Spleen (tissue), 11 donors: Measurements from ENCODE around the gene PSMA3. TPM values are rescaled to one million over a fixed set of nuclear protein-coding genes. Genes with fewer than 3 reads are reported as not detected.

Experiments
- DNase-seq: peaks from one replicate; pipeline ENCODE4 v3.0.0-alpha.2; 2020
- H3K27ac ChIP-seq, 8 donors: fragments of 200-600 bp; sonication (generic) in 7 of 8; 1 replicate in 4 of 8; 2 replicates in 4 of 8; pipeline versions ENCODE4 v1.5.0 to v1.8.0; 2016 to 2021; ENCODE audit warnings: inconsistent platforms in 4 of 8, mild to moderate bottlenecking in 4 of 8, moderate library complexity in 1 of 8
- H3K27me3 ChIP-seq, 7 donors: fragments of 200-600 bp; sonication (generic) in 6 of 7; replicated peaks in 1 of 7; 1 replicate in 4 of 7; 2 replicates in 3 of 7; pipeline versions ENCODE4 v1.5.0 to v1.8.0; 2016 to 2021; ENCODE audit warnings: inconsistent platforms in 3 of 7, mild to moderate bottlenecking in 1 of 7
- H3K36me3 ChIP-seq, 6 donors: fragments of 200-600 bp; sonication (generic) in 5 of 6; 1 replicate in 4 of 6; 2 replicates in 2 of 6; pipeline versions ENCODE4 v1.5.0 to v1.8.0; 2016 to 2021; ENCODE audit warnings: inconsistent platforms in 2 of 6
- H3K4me1 ChIP-seq, 6 donors: fragments of 200-600 bp; sonication (generic) in 5 of 6; 1 replicate in 3 of 6; 2 replicates in 3 of 6; pipeline versions ENCODE4 v1.5.0 to v1.8.0; 2016 to 2021; ENCODE audit warnings: inconsistent platforms in 3 of 6
- H3K4me3 ChIP-seq, 8 donors: fragments of 200-600 bp; sonication (generic) in 7 of 8; 1 replicate in 4 of 8; 2 replicates in 4 of 8; pipeline versions ENCODE4 v1.5.0 to v1.8.0; 2016 to 2021; ENCODE audit warnings: inconsistent platforms in 4 of 8, mild to moderate bottlenecking in 4 of 8, moderate library complexity in 2 of 8
- H3K9me3 ChIP-seq, 8 donors: fragments of 200-600 bp; sonication (generic) in 7 of 8; 1 replicate in 4 of 8; 2 replicates in 4 of 8; pipeline versions ENCODE4 v1.5.0 to v1.8.0; 2016 to 2021; ENCODE audit warnings: inconsistent platforms in 4 of 8
- POLR2A ChIP-seq, 3 donors: fragments of 450-650 bp; IDR thresholded peaks; one replicate each; pipeline ENCODE4 v1.5.1; 2017; ENCODE audit warnings: antibody characterized with exemption in 3 of 3, mild to moderate bottlenecking in 1 of 3
- POLR2AphosphoS5 ChIP-seq, 3 donors: sonication (generic); formaldehyde crosslinking; IDR thresholded peaks; one replicate each; pipeline ENCODE4 v1.5.1; 2017; ENCODE audit warnings: antibody characterized with exemption in 3 of 3
- WGBS, 5 donors: extraction: QIAGEN DNeasy Blood & Tissue Kit in 3 of 5; methylation state at CpG; one replicate each; pipeline versions ENCODE4 v1.1.5 to v1.1.7; 2013 to 2018; 5-methylcytosine and 5-hydroxymethylcytosine counted together
- intact Hi-C: fragments of 100-400 bp; cut with DNase I; formaldehyde crosslinking; loops from one replicate; pipeline ENCODE4 v1.15.0; 2023; ENCODE audit warnings: low total_unique reads
- polyA plus RNA-seq, 3 donors: library from polyadenylated mRNA; stranded (reverse); fragments of 200-250 nt; gene quantifications; one replicate each; pipeline ENCODE4 v1.2.1, GENCODE V29; 2013
- total RNA-seq, 7 donors: library from RNA; depleted of rRNA in 3 of 7; stranded (reverse); fragments of >200 nt in 3 of 7; fragmentation: NEBNext Ultra II Directional in 4 of 7; extraction: Animal tissue kit (Norgen Biotek cat#: 25700) in 4 of 7; gene quantifications; one replicate each; pipeline versions ENCODE4 v1.1.0 to v1.2.1, GENCODE V29; 2016 to 2021
- TF ChIP-seq, protein P1 (sequence below), 11 experiments: fragments of 200-600 bp in 7 of 11; fragments of 450-650 bp in 4 of 11; sonication (generic) in 4 of 11; IDR thresholded peaks in 8 of 11; conservative IDR thresholded peaks in 3 of 11; 1 replicate in 7 of 11; 2 replicates in 4 of 11; pipeline versions ENCODE4 v1.4.0 to v1.8.0; 2016 to 2021; ENCODE audit warnings: antibody characterized with exemption in 11 of 11, inconsistent platforms in 4 of 11, mild to moderate bottlenecking in 1 of 11
- donor health status: healthy with polysubstance abuse.
- donor health status: DM: no; HTN: no; CAD: no; lungs with moderate emphysema.
- donor health status: DM: no; HTN: no; CAD: no.
- donor health status: Bipolar disorder and iron deficiency.
- donor health status: healthy.
- donor health status: DM: no; HTN: no; CAD: no.
- donor health status: DM: yes; HTN: yes; CAD: no.

PSMA3 gene
- total and polyA plus RNA-seq, 10 donors = 91.7 to 162 (median 121) TPM

GRCh38 chr14:58288106-58288792 is 43.6 kb downstream of the PSMA3 start:
- Histone ChIP-seq H3K9me3 (no peaks in the 10 kb centered on the region), H3K27me3 (no peaks in the 10 kb centered on the region), H3K27ac (no peak overlapping the region), H3K4me1 (peaks cover 5 to 90% (median 40%) of the 10 kb centered on the region in 6 donors), H3K4me3 (no peak overlapping the region), H3K36me3 (peaks cover 0 to 100% (median 72%) of the 10 kb centered on the region in 6 donors)
- 61 to 86% (median 72%) methylated on average over 3 of the region's 3 CpGs for WGBS, 5 donors
- TF ChIP-seq POLR2A (IDR thresholded peaks at IDR 0.05) (no peak), POLR2AphosphoS5 (IDR thresholded peaks at IDR 0.05) (no peak)
- TF ChIP-seq, protein P1, sequence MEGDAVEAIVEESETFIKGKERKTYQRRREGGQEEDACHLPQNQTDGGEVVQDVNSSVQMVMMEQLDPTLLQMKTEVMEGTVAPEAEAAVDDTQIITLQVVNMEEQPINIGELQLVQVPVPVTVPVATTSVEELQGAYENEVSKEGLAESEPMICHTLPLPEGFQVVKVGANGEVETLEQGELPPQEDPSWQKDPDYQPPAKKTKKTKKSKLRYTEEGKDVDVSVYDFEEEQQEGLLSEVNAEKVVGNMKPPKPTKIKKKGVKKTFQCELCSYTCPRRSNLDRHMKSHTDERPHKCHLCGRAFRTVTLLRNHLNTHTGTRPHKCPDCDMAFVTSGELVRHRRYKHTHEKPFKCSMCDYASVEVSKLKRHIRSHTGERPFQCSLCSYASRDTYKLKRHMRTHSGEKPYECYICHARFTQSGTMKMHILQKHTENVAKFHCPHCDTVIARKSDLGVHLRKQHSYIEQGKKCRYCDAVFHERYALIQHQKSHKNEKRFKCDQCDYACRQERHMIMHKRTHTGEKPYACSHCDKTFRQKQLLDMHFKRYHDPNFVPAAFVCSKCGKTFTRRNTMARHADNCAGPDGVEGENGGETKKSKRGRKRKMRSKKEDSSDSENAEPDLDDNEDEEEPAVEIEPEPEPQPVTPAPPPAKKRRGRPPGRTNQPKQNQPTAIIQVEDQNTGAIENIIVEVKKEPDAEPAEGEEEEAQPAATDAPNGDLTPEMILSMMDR (IDR thresholded peaks at IDR 0.05 in 8 of 11, conservative IDR thresholded peaks at IDR 0.05 in 3 of 11) = no peak
- intact Hi-C loops = no loop called here
- no peak for DNase-seq

DNA sequence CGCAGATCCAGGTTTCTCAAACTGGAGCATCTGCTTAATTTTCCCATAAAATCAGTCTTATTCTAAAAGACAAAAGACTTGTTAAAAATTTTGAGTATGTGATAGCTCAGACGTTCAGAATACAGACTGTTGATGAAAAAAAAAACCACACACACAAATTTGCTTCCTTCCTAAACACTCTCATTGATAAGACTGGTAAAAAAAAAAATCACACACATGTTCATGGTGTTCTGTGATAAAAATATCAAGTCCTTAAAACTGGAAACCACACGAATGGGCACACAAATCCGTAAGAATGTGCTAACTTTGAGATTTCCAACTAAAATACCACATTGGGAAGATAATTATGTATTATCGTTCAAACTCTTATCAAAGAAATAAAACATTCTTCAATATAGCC is 47.0 kb downstream of the PSMA3 start:
- Histone ChIP-seq H3K4me3 (no peak overlapping the region), H3K9me3 (no peaks in the 10 kb centered on the region), H3K27me3 (no peaks in the 10 kb centered on the region), H3K36me3 (peaks cover 2 to 92% (median 70%) of the 10 kb centered on the region in 6 donors), H3K27ac (no peak overlapping the region), H3K4me1 (peaks cover 15 to 92% (median 68%) of the 10 kb centered on the region in 6 donors)
- intact Hi-C loops = no loop called here
- 48 to 59% (median 55%) methylated on average over 5 of the region's 5 CpGs for WGBS, 5 donors
- DNase-seq = no peak
- no peak for TF ChIP-seq POLR2AphosphoS5 (IDR thresholded peaks at IDR 0.05)
- TF ChIP-seq POLR2A (IDR thresholded peaks at IDR 0.05) = no peak
- TF ChIP-seq, protein P1 (IDR thresholded peaks at IDR 0.05 in 8 of 11, conservative IDR thresholded peaks at IDR 0.05 in 3 of 11) = no peak

- peaks cover 18 to 97% (median 72%) of the 10 kb centered on the region in 6 donors for H3K4me1 ChIP-seq
- H3K27me3 ChIP-seq = no peaks in the 10 kb centered on the region
- intact Hi-C loops = no loop called here
- H3K9me3 ChIP-seq = no peaks in the 10 kb centered on the region
- TF ChIP-seq, protein P1 (IDR thresholded peaks at IDR 0.05 in 8 of 11, conservative IDR thresholded peaks at IDR 0.05 in 3 of 11) = no peak
- TF ChIP-seq POLR2A (IDR thresholded peaks at IDR 0.05) = no peak
- TF ChIP-seq POLR2AphosphoS5 (IDR thresholded peaks at IDR 0.05) = no peak
- no peak overlapping the region for H3K27ac ChIP-seq
- WGBS, 5 donors = 83 to 92% (median 90%) methylated on average over 3 of the region's 3 CpGs
- peaks cover 2 to 86% (median 67%) of the 10 kb centered on the region in 6 donors for H3K36me3 ChIP-seq
- DNase-seq = no peak
- no peak overlapping the region for H3K4me3 ChIP-seq
Observed at GRCh38 chr14:58292187-58292586, 47.5 kb downstream of the PSMA3 start.

DNA sequence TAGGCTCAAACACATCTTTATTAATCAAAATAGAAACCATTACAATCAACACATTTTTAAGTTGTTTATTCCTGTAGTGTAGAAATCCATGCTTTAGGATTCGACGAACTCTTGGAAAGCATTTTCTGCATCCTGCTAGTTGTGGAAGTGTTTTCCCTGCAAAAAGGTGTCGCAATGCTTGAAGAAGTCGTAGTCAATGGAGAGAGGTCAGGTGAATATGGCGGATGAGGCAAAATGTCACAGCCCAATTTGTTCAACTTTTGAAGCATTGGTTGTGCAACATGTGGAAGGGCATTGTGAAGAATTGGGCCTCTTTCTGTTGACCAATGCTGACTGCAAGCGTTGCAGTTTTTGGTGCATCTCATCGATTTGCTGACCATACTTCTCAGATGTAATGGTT is 49.6 kb downstream of the PSMA3 start:
- TF ChIP-seq POLR2A (IDR thresholded peaks at IDR 0.05) (no peak), POLR2AphosphoS5 (IDR thresholded peaks at IDR 0.05) (no peak)
- TF ChIP-seq, protein P1 (IDR thresholded peaks at IDR 0.05 in 8 of 11, conservative IDR thresholded peaks at IDR 0.05 in 3 of 11) = no peak
- Histone ChIP-seq H3K36me3 (peaks cover 2 to 66% (median 54%) of the 10 kb centered on the region in 6 donors), H3K9me3 (no peaks in the 10 kb centered on the region), H3K4me3 (no peak overlapping the region), H3K27me3 (no peaks in the 10 kb centered on the region), H3K4me1 (peaks cover 18 to 81% (median 64%) of the 10 kb centered on the region in 6 donors), H3K27ac (no peak overlapping the region)
- 91 to 97% (median 96%) methylated on average over 7 of the region's 7 CpGs for WGBS, 5 donors
- intact Hi-C loops = no loop called here
- no peak for DNase-seq
